Measurements from ENCODE around the gene UBE2V1. TPM values are rescaled to one million over a fixed set of nuclear protein-coding genes. Genes with fewer than 3 reads are reported as not detected.

The UBE2V1 gene
- total and polyA plus RNA-seq, 2 of the 13 experiments (the other 11 are each of a cell fraction or from before 2014, with no cell fraction given): 81.3 to 132 TPM

DNA sequence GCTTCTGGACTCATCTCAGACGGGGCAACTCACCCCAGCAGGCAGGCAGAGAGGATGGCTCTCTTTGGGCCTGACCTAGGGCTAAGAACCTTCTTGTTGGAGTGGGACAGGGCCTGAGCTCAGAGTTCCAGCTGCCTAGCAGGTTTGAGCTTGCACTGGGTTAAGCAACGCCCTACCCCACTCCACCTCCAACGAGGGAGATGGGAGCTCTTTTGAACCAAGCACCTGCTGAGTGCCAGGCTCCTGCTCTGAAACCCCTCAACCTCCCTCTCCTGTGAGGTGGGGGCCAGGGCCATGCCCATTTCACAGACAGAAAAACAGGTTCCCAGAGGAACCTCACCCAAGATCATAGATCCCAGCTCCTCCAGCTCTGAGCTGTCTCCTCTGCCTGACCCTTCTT, 75.8 kb downstream of the UBE2V1 start:
- Histone ChIP-seq H2AFZ (ENCODE audit: low read length) (peak overlapping the region; percentile 19), H3K36me3 (replicated peaks in 1 of 2; ENCODE audit: control insufficient read depth in 1 of 2, insufficient read depth in 2 of 2, low read length in 2 of 2) (no peaks in the 10 kb centered on the region), H3K9ac (ENCODE audit: insufficient read depth, low read depth, low read length) (no peak overlapping the region), H3K4me2 (ENCODE audit: low read depth, low read length) (no peak overlapping the region), H3K4me1 (ENCODE audit: insufficient read depth, low read length) (peaks cover 82% of the 10 kb centered on the region), H4K20me1 (ENCODE audit: insufficient read depth, low read length) (no peaks in the 10 kb centered on the region), H3K27ac (ENCODE audit: extremely low read length, insufficient read depth, low read length) (no peak overlapping the region), H3K27me3 (ENCODE audit: control insufficient read depth in 1 of 2, insufficient read depth in 2 of 2, low read length in 2 of 2) (peaks cover 0 to 14% of the 10 kb centered on the region in 2 experiments; a peak in 2 of 5 replicates), H3K9me3 (ENCODE audit: low read length) (no peaks in the 10 kb centered on the region), H3K79me2 (ENCODE audit: insufficient read depth, low read length) (no peaks in the 10 kb centered on the region), H3K4me3 (replicated peaks in 1 of 3; ENCODE audit: insufficient read depth in 1 of 3, low read depth in 2 of 3, low read length in 3 of 3) (no peak overlapping the region; a peak in 1 of 6 replicates)
- WGBS (ENCODE audit: low lambda C conversion rate): 0% methylated on average over 3 of the region's 3 CpGs
- no TSS peak for BruUV-seq (replicated peaks)
- FAIRE-seq (no peak), ATAC-seq (peak; percentile 7), DNase-seq (ENCODE audit: low spot score) (no peak)
- CTCF ChIA-PET (ENCODE audit: low intra/inter-chr PET ratio, low total read pairs): no interaction called here
- in situ Hi-C loops (cut with HindIII; ENCODE audit: extremely low pct_ligation_motif_present, low pct_unique_long_range_greater_than_20kb) (no loop called here), intact Hi-C loops (cut with micrococcal nuclease; ENCODE audit: unreplicated experiment) (no loop called here)
- POLR2A ChIA-PET: interaction anchor here (0.5 kb wide), 1 partner anchor 585 kb away, joined by 3 read pairs; no protein-coding TSS in a partner anchor
- TF ChIP-seq, protein P1, sequence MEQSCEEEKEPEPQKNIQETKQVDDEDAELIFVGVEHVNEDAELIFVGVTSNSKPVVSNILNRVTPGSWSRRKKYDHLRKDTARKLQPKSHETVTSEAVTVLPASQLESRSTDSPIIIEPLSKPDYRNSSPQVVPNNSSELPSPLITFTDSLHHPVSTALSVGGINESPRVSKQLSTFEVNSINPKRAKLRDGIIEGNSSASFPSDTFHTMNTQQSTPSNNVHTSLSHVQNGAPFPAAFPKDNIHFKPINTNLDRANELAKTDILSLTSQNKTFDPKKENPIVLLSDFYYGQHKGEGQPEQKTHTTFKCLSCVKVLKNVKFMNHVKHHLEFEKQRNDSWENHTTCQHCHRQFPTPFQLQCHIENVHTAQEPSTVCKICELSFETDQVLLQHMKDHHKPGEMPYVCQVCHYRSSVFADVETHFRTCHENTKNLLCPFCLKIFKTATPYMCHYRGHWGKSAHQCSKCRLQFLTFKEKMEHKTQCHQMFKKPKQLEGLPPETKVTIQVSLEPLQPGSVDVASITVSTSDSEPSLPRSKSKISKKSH (CRISPR knock-in tag; IDR thresholded peaks at IDR 0.05; ENCODE audit: borderline replicate concordance): peak; percentile 56
- TF ChIP-seq ZMYM3 (CRISPR knock-in tag; IDR thresholded peaks at IDR 0.05) (0 out of 2 replicates have a peak, but pooled peaks have one; percentile 9), ZNF629 (CRISPR knock-in tag; conservative IDR thresholded peaks at IDR 0.05) (peak; percentile 82), ZNF768 (CRISPR knock-in tag; IDR thresholded peaks at IDR 0.05) (0 out of 2 replicates have a peak, but pooled peaks have one; percentile 10), NRL (CRISPR knock-in tag; IDR thresholded peaks at IDR 0.05; ENCODE audit: borderline replicate concordance) (peak; percentile 73), NAIF1 (CRISPR knock-in tag; IDR thresholded peaks at IDR 0.05; ENCODE audit: borderline replicate concordance) (no peak)
- TF ChIP-seq, protein P2, sequence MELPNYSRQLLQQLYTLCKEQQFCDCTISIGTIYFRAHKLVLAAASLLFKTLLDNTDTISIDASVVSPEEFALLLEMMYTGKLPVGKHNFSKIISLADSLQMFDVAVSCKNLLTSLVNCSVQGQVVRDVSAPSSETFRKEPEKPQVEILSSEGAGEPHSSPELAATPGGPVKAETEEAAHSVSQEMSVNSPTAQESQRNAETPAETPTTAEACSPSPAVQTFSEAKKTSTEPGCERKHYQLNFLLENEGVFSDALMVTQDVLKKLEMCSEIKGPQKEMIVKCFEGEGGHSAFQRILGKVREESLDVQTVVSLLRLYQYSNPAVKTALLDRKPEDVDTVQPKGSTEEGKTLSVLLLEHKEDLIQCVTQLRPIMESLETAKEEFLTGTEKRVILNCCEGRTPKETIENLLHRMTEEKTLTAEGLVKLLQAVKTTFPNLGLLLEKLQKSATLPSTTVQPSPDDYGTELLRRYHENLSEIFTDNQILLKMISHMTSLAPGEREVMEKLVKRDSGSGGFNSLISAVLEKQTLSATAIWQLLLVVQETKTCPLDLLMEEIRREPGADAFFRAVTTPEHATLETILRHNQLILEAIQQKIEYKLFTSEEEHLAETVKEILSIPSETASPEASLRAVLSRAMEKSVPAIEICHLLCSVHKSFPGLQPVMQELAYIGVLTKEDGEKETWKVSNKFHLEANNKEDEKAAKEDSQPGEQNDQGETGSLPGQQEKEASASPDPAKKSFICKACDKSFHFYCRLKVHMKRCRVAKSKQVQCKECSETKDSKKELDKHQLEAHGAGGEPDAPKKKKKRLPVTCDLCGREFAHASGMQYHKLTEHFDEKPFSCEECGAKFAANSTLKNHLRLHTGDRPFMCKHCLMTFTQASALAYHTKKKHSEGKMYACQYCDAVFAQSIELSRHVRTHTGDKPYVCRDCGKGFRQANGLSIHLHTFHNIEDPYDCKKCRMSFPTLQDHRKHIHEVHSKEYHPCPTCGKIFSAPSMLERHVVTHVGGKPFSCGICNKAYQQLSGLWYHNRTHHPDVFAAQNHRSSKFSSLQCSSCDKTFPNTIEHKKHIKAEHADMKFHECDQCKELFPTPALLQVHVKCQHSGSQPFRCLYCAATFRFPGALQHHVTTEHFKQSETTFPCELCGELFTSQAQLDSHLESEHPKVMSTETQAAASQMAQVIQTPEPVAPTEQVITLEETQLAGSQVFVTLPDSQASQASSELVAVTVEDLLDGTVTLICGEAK (IDR thresholded peaks at IDR 0.05): no peak
- TF ChIP-seq, protein P2 (CRISPR knock-in tag; IDR thresholded peaks at IDR 0.05): 0 out of 2 replicates have a peak, but pooled peaks have one; percentile 41
- TF ChIP-seq, protein P3, sequence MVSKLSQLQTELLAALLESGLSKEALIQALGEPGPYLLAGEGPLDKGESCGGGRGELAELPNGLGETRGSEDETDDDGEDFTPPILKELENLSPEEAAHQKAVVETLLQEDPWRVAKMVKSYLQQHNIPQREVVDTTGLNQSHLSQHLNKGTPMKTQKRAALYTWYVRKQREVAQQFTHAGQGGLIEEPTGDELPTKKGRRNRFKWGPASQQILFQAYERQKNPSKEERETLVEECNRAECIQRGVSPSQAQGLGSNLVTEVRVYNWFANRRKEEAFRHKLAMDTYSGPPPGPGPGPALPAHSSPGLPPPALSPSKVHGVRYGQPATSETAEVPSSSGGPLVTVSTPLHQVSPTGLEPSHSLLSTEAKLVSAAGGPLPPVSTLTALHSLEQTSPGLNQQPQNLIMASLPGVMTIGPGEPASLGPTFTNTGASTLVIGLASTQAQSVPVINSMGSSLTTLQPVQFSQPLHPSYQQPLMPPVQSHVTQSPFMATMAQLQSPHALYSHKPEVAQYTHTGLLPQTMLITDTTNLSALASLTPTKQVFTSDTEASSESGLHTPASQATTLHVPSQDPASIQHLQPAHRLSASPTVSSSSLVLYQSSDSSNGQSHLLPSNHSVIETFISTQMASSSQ (IDR thresholded peaks at IDR 0.05; ENCODE audit: low read depth): no peak
- TF ChIP-seq, protein P3 (CRISPR knock-in tag; IDR thresholded peaks at IDR 0.05; ENCODE audit: borderline replicate concordance): no peak
